Liver (tissue), 9 donors: ENCODE results near the gene CLINT1. TPM values are rescaled to one million over a fixed set of nuclear protein-coding genes. Genes with fewer than 3 reads are reported as not detected.

Experiments used
- DNase-seq: peaks from one replicate; pipeline ENCODE4 v3.0.0-alpha.2; 2017; ENCODE audit warnings: low spot score
- H3K27ac ChIP-seq, 2 donors: one replicate each; pipeline ENCODE4 v1.7.0; 2013; ENCODE audit warnings: inconsistent platforms in 2 of 2, low read length in 2 of 2, control low read depth in 1 of 2, low read depth in 1 of 2, mild to moderate bottlenecking in 1 of 2
- H3K27me3 ChIP-seq, 4 donors: one replicate each; pipeline versions ENCODE4 v1.6.1 to v1.7.0; 2013; ENCODE audit warnings: low read length in 3 of 4, inconsistent platforms in 1 of 4, mild to moderate bottlenecking in 1 of 4, moderate library complexity in 1 of 4; ENCODE audit not compliant: control insufficient read depth in 4 of 4, insufficient read depth in 4 of 4
- H3K36me3 ChIP-seq, 4 donors: one replicate each; pipeline versions ENCODE4 v1.6.1 to v1.7.0; 2013; ENCODE audit warnings: low read length in 3 of 4, mild to moderate bottlenecking in 3 of 4, low read depth in 1 of 4, moderate library complexity in 1 of 4; ENCODE audit not compliant: control insufficient read depth in 4 of 4, insufficient read depth in 3 of 4
- H3K4me1 ChIP-seq, 4 donors: one replicate each; pipeline versions ENCODE4 v1.6.1 to v1.7.0; 2013; ENCODE audit warnings: low read length in 3 of 4, mild to moderate bottlenecking in 3 of 4, moderate library complexity in 1 of 4; ENCODE audit not compliant: control insufficient read depth in 4 of 4, insufficient read depth in 4 of 4
- H3K4me3 ChIP-seq, 3 donors: one replicate each; pipeline versions ENCODE4 v1.6.1 to v1.7.0; 2013; ENCODE audit warnings: low read length in 3 of 3, control low read depth in 1 of 3, low read depth in 1 of 3, mild to moderate bottlenecking in 1 of 3
- H3K9ac ChIP-seq, 2 donors: one replicate each; pipeline ENCODE4 v1.7.0; 2013; ENCODE audit warnings: low read length in 2 of 2, mild to moderate bottlenecking in 2 of 2, moderate library complexity in 2 of 2, control low read depth in 1 of 2, low read depth in 1 of 2
- H3K9me3 ChIP-seq, 4 donors: one replicate each; pipeline versions ENCODE4 v1.6.1 to v1.7.0; 2013; ENCODE audit warnings: low read length in 3 of 4; ENCODE audit not compliant: control insufficient read depth in 4 of 4
- ATF3 ChIP-seq: IDR thresholded peaks from 2 replicates; pipeline ENCODE4 v1.6.1; 2016; ENCODE audit warnings: antibody characterized with exemption
- CTCF ChIP-seq: fragments of 150-350 bp; IDR thresholded peaks from 2 replicates; pipeline ENCODE4 v1.5.1; 2017; ENCODE audit warnings: improper control_type of control experiment, low read depth, low read length; ENCODE audit not compliant: missing input control
- EGR1 ChIP-seq, 2 donors: IDR thresholded peaks; 2 replicates each; pipeline ENCODE4 v1.6.1; 2016 to 2018; ENCODE audit warnings: antibody characterized with exemption in 2 of 2, low read depth in 2 of 2
- FOXA1 ChIP-seq: IDR thresholded peaks from 2 replicates; pipeline ENCODE4 v1.6.1; 2016; ENCODE audit warnings: antibody characterized with exemption
- FOXA2 ChIP-seq: IDR thresholded peaks from 2 replicates; pipeline ENCODE4 v1.6.1; 2016; ENCODE audit warnings: antibody characterized with exemption
- GABPA ChIP-seq, 2 donors: IDR thresholded peaks in 1 of 2; conservative IDR thresholded peaks in 1 of 2; 2 replicates each; pipeline ENCODE4 v1.6.1; 2016; ENCODE audit warnings: antibody characterized with exemption in 2 of 2, mild to moderate bottlenecking in 1 of 2, moderate library complexity in 1 of 2
- HNF4A ChIP-seq, 2 donors: conservative IDR thresholded peaks; 2 replicates each; pipeline ENCODE4 v1.6.1; 2016; ENCODE audit warnings: antibody characterized with exemption in 2 of 2, mild to moderate bottlenecking in 2 of 2
- HNF4G ChIP-seq: IDR thresholded peaks from 2 replicates; pipeline ENCODE4 v1.6.1; 2016; ENCODE audit warnings: antibody characterized with exemption
- JUND ChIP-seq, 2 donors: IDR thresholded peaks; 2 replicates each; pipeline ENCODE4 v1.6.1; 2016; ENCODE audit warnings: antibody characterized with exemption in 2 of 2
- NR2F2 ChIP-seq: IDR thresholded peaks from 2 replicates; pipeline ENCODE4 v1.6.1; 2016; ENCODE audit warnings: antibody characterized with exemption
- REST ChIP-seq: IDR thresholded peaks from 2 replicates; pipeline ENCODE4 v1.6.1; 2016; ENCODE audit warnings: antibody characterized with exemption, mild to moderate bottlenecking
- RXRA ChIP-seq, 2 donors: IDR thresholded peaks; 2 replicates each; pipeline ENCODE4 v1.6.1; 2017 to 2018; ENCODE audit warnings: antibody characterized with exemption in 2 of 2, mild to moderate bottlenecking in 1 of 2
- TAF1 ChIP-seq: conservative IDR thresholded peaks from 2 replicates; pipeline ENCODE4 v1.6.1; 2016; ENCODE audit warnings: antibody characterized with exemption, mild to moderate bottlenecking
- YY1 ChIP-seq: IDR thresholded peaks from 2 replicates; pipeline ENCODE4 v1.6.1; 2016; ENCODE audit warnings: antibody characterized with exemption, mild to moderate bottlenecking
- ZBTB33 ChIP-seq: IDR thresholded peaks from 2 replicates; pipeline ENCODE4 v1.6.1; 2016; ENCODE audit warnings: antibody characterized with exemption
- WGBS: extraction: QIAGEN DNeasy Blood & Tissue Kit; methylation state at CpG from one replicate; pipeline ENCODE4 v1.1.7; 2013; 5-methylcytosine and 5-hydroxymethylcytosine counted together
- polyA plus RNA-seq, 2 donors: library from polyadenylated mRNA; stranded (reverse) in 1 of 2; unstranded in 1 of 2; fragments of 200-250 nt in 1 of 2; fragments of >200 nt in 1 of 2; fragmentation: Nextera tagmentation in 1 of 2; extraction: Ambion mirVana in 1 of 2; gene quantifications; one replicate each; pipeline versions ENCODE4 v1.2.1 to v1.2.3, GENCODE V29; 2013 to 2015
- total RNA-seq, 2 donors: library from RNA; depleted of rRNA; stranded (reverse); fragments of >200 nt; gene quantifications; one replicate each; pipeline ENCODE4 v1.2.3, GENCODE V29; 2014
- donor health status: healthy.
- donor health status: healthy.
- donor health status: healthy.
- donor health status: healthy.
- donor health status: healthy.

Gene CLINT1
- total and polyA plus RNA-seq, 4 donors: 34.8 to 115 (median 68.3) TPM

DNA sequence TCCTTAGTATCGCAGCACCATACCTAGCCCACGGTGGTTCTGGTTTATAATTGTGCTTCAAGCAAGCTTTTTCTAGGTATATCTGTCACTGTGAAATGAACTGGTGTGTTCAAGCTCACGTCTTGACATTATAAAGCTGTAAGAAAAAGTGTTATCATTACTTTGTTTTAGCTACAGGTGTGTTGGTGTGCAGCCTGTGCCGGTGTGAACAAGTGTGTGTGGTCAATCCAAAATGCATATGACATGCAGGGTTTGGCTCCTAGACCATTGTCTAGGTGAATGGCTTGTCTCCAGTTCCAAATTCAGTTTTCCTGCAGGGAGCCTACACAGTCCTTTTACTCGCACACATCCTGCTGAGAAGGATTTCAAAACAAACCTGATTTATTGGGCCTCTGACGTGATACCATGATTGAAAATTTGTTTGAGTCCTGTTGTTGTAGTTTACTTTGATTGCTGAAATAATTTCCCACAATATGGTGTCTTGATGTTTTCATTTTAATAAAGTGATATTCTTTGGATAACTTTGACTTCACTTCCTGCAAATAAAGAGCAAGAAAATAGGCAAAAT lies 111.7 kb downstream of the CLINT1 start:
- H3K4me3 ChIP-seq: no peak overlapping the region
- H3K4me1 ChIP-seq: peaks cover 5 to 28% (median 18%) of the 10 kb centered on the region in 4 donors
- H3K9ac ChIP-seq: no peak overlapping the region
- peaks cover 0 to 4% (median under 1%) of the 10 kb centered on the region in 4 donors for H3K36me3 ChIP-seq
- H3K27ac ChIP-seq: no peak overlapping the region
- H3K9me3 ChIP-seq: no peaks in the 10 kb centered on the region
- no peak for DNase-seq
- no peaks in the 10 kb centered on the region for H3K27me3 ChIP-seq
- TF ChIP-seq HNF4G (no peak), CTCF (no peak), ZBTB33 (no peak), NR2F2 (no peak), FOXA1 (no peak)
- 94% methylated on average over 6 of the region's 6 CpGs for WGBS

GRCh38 chr5:157745041-157745456 lies 113.9 kb downstream of the CLINT1 start:
- no peak overlapping the region for H3K9ac ChIP-seq
- peaks cover 2 to 17% (median 14%) of the 10 kb centered on the region in 4 donors for H3K4me1 ChIP-seq
- no peak overlapping the region for H3K27ac ChIP-seq
- no peaks in the 10 kb centered on the region for H3K27me3 ChIP-seq
- DNase-seq: no peak
- 89% methylated on average over 4 of the region's 4 CpGs for WGBS
- no peaks in the 10 kb centered on the region for H3K9me3 ChIP-seq
- H3K4me3 ChIP-seq: no peak overlapping the region
- no peaks in the 10 kb centered on the region for H3K36me3 ChIP-seq
- no peak for TF ChIP-seq YY1
- TF ChIP-seq EGR1 (IDR thresholded peaks at IDR 0.05; ENCODE audit: low read depth in 2 of 2): no peak
- TF ChIP-seq NR2F2: no peak
- no peak for TF ChIP-seq HNF4A (conservative IDR thresholded peaks at IDR 0.05)
- TF ChIP-seq GABPA (IDR thresholded peaks at IDR 0.05 in 1 of 2, conservative IDR thresholded peaks at IDR 0.05 in 1 of 2): no peak

DNA sequence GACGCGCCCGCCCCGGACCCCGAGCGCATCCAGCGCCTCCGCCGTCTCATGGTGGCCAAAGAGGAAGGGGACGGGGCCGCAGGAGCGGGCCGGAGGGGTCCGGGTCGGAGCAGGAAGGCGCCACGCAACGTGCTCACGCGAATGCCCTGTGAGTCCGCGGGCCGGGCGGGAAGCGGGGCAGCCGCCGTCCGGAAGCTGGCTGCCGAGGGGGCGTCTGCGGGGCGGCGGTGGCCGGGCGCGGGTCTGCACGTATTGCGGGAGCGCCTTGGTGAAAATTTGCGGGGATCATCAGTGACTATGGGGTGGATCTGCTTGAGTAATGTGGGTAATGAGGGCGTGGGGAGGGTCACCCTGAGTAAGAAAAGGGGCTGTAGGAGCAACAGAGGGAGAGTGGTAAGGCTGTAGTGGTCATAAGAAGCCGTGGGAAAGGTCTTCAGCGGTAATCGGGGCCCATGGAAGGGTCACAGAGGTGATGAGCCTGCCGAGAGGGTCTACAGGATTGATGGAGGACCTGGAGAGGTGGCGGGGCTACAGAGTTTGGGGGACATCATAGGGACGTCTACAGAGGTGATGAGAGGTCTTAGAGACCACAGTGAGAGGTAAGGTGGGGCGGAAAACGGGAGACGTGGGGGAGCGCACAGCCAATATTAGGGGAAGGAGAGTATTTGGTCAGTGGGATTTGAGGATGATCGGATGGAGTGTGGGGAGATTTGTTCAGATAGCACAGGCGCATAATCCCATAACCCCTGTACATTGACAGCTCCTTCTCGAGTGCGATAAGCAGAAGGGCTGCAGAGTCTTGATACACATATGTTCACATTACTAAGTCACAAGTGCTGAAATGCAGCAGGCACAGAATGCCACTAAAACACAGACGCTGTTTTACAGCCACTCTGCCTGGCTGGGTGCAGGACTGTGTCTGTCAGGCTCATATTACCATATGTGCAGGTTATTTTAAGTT lies 114.6 kb downstream of the CLINT1 start:
- WGBS: 10% methylated on average over 56 of the region's 56 CpGs
- no peaks in the 10 kb centered on the region for H3K9me3 ChIP-seq
- peaks cover 0 to 2% (median under 1%) of the 10 kb centered on the region in 4 donors for H3K36me3 ChIP-seq
- H3K4me1 ChIP-seq: peaks cover 0 to 15% (median 13%) of the 10 kb centered on the region in 4 donors
- no peak overlapping the region for H3K27ac ChIP-seq
- H3K9ac ChIP-seq: peak overlapping the region; percentile 12 to 72
- no peaks in the 10 kb centered on the region for H3K27me3 ChIP-seq
- peak overlapping the region; percentile 37 to 94 (median 80) for H3K4me3 ChIP-seq
- peak; percentile 48 for DNase-seq
- TF ChIP-seq FOXA1 (no peak), FOXA2 (no peak), RXRA (IDR thresholded peaks at IDR 0.05) (no peak), NR2F2 (no peak), GABPA (IDR thresholded peaks at IDR 0.05 in 1 of 2, conservative IDR thresholded peaks at IDR 0.05 in 1 of 2) (no peak), HNF4A (conservative IDR thresholded peaks at IDR 0.05) (no peak), JUND (IDR thresholded peaks at IDR 0.05) (no peak), ATF3 (no peak), YY1 (no peak), REST (no peak), ZBTB33 (no peak), TAF1 (no peak)
